HG03064 (cell line): ENCODE results near the gene APP.
"Not testable (repeated sequence)": the region's sequence is repeated elsewhere in the genome, so short reads cannot be mapped to it uniquely, and the experiment has no call there.

ENCODE experiments used
- ATAC-seq: cut with Tn5 transposase; IDR thresholded peaks from one replicate; pipeline ENCODE4 v1.9.1; 2021; ENCODE audit warnings: low read depth; ENCODE audit not compliant: unreplicated experiment

Gene APP

DNA sequence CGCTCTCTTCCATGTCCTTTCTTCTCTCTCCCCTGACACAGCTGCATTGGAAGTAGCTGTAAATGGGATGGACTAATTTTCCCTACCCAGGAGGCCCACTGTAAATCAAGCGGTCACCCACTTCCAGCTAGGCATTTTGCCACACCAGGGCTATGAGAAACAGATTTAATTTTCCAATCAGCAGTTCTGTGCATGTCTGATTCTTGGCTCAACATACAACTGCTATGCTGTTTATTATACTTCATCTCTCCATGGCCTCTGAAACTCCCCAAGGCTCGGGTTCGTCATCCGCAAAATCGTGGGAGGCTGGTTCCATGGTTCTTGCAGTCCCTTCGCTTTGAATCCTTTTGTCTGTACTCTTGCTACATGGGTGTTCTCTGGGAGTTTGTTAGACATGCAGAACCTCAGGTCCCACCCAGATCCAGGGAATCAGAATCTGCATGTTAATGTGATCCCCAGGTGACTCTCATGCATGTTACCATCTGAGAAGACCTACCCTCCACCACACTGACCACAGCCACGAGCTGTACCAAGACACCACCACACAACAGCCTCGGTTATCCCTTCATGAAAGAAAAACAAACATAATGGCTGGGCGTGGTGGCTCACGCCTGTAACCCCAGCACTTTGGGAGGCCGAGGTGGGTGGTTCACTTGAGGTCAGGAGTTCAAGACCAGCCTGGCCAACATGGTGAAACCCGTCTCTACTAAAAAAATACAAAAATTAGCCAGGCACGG, 245.3 kb downstream of the APP start:
- ATAC-seq, result no peak

DNA sequence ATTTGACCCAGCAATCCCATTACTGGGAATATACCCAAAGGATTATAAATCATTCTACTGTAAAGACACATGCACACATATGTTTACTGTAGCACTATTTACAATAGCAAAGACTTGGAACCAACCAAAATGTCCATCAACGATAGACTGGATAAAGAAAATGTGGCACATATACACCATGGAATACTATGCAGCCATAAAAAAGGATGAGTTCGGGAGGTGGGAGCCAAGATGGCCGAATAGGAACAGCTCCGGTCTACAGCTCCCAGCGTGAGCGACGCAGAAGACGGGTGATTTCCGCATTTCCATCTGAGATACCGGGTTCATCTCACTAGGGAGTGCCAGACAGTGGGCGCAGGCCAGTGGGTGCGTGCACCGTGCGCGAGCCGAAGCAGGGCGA, 252.4 kb downstream of the APP start:
- ATAC-seq, result not testable (repeated sequence)

DNA sequence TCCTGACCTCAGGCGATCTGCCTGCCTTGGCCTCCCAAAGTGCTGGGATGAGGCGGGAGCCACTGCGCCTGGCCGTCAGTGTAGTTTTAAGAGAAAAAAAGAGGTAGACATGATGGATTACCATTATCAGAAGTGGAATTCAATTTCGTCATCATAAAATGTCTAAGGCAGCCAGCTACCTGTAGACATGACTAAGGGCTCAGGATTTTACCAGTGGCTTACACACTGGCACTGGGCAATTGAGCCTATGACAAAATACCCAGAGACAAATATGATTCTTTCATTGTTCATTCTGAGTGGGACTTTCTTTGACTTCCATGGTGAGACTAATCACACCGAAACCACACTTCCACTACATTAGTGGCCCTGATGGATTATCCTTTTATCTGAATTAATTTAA, 254.3 kb downstream of the APP start:
- no peak for ATAC-seq

DNA sequence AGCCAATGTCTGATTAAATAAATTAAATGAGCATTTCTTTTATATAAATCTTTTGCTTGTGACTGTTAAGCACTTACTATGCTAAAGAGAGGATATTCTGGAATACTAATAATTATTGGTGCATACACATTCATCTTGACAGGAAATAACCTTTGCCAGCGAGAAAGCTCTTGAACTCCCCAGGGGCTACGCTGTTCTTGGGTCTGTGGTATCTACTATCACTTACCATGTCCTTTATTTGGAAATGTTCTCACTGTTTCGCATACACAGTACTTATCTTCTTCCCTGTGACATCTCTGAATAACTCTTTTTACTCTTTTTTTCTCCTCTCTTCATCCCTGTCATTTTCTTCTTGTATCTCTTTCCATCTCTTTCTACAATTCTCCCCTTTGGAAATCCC, 257.1 kb downstream of the APP start:
- no peak for ATAC-seq

DNA sequence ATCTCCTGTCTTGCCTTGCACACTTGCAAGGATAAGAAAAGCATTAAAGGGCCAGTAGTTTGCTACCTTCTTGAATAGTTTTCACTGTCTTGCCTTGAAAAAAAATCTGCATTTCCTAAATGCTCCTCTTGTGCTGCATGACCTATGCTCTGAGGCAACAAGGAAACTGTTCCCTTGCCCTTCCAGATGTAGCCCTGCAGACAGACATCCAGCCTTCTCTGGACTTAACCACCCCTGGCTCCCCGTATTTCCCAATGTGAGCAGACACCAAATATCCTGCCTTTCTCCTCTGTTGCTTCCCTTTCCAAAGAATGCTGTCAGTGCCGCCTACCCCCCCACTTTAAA, 258.2 kb downstream of the APP start:
- ATAC-seq, result no peak

DNA sequence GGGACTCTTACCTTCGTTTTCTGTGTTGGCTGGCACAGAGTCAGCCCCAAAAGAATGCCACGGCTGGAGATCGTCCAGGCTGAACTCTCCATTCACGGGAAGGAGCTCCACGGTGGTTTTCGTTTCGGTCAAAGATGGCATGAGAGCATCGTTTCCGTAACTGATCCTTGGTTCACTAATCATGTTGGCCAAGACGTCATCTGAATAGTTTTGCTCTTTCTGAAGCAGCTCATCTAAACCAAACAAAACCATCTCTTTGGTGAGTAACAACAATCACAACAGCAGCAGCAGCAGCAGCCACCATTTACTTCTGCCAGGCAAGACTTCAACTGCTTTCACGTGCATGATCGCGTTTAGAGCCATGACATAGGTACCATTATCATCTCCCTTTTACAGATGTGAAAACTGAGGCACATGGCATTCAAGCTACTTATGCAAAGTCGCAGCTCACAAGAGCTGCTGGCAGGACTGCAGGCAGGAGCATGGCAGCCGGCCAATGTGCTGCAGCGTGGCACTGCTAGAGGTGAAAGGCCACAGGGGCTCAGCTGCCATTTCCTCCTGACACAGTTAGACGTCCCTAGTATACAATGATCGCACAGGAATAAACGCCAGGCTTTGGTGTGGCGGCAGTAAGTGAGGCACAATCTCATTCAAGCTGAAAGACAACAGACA, 258.7 kb downstream of the APP start:
- ATAC-seq, result no peak

DNA sequence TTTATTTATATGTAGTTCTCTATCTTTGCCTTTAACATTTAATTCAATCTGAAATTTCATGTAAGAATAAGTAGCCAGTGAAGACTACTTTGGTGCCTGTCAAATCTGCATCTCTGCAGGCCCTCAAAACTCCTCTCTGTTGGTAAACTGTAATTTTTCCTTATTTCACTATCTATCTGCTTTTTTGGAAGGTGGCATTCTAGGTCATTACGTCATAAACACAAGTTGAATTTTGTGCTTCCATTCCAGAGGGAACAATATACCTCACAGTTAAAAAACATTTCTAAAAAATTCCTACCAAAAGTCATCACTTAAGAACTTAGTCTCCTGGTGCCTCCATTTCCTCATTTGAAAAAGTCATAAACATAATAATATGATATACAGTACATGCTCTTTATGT, 259.8 kb downstream of the APP start:
- no peak for ATAC-seq

DNA sequence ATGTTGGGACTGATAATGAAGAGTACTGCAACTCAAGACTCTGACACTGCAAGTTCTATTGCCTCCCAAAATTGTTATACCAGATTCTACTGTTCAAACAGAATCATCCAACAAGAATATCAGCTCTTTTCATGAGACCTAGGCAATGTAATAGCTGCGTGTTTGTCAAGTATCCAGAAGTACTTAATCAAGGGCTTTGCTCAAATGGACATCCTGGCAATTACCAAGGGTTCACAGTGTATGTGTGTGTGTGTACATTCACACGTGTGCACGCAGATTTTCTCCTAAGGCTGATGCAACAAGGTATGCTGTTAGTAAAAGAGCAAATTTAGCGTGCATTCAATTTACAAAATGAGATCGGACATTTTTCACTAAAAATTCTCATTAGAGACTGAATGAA, 261.2 kb downstream of the APP start:
- no peak for ATAC-seq

DNA sequence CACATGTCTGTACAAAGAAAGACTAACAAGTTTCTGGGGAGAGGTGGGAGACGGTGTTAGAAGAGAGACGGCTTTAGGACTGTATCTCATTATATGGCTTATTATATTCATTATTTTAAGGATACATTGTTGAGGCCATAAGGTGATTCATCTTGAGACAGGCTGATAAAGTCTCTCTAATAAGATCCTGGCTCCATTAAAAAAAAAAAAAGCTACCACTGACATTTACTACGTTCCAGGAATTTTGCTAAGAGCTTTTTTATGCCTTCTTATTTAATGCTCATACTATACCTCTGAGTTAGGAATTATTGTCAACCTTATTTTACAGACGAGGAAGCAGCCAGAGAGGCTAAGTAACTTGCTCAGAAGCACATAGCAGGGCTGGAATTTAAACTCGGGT, 262.1 kb downstream of the APP start:
- no peak for ATAC-seq

DNA sequence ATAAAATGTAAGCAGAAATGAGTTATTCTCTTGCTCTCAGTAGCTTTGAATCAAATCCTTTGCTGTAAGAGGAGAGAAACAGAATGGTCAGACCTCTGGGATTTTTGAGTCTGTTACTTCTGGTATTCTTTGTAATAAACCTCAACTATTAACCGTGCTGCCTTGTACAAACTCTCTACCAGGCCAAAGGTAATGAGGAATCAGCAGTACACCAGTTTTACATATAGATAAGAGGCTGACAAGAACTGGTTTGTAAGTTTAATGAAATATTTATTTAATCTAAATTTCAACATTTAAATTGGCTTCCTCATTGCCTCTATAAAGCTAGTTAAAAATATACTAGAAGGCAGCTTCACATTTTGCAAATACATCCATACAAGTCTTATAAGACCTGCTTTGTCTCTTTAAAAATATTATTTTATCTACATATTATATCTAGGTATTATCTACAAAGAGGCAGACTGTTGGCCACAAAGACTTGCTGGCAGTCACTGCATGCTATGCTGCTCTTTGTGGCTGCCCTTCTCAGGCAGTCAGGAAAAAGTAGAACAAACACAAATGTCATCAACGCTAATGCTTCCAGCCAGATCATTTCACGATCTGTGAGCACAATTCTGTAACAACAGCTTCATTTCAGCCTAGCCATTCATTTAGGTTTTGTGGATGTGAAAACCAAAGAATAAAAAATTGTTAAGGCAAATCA, 262.8 kb downstream of the APP start:
- no peak for ATAC-seq

DNA sequence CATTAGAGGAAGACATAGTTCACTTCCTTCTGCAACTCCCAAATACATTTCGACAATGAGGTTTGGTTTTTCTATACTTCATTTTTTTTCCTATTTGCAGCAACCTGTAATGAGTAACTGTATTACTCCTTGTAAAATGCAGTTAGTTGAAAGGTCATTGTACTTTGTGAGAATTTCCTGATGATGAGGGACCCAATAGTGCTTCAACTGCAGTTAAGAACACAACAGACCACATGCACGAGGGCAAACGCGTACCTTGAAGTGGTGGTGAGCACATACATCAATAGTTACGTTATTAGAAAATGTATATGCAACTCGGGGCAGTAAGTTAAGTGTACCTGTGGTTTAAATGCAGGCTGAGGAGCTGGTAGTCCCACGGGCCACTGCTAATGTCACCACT, 264.0 kb downstream of the APP start:
- no peak for ATAC-seq

DNA sequence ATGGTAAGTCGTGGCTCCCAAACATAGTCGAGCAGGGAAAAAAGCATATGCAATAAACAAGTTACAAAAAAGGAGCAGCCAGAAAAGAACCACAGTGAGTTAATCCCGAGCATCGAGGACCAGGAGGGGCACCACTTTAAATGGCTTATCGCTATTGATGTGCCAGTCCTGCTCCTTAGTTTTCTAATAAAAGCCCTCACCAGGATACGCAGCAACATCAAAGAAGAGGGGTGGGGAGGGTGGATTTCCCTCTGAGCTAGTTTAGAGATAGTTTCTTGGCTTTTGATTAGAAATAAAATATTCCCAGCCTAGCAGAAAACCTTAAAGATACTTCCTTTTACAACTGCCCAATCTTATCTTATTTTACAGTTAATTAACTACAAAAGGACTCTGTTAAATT, 265.4 kb downstream of the APP start:
- ATAC-seq, result no peak

DNA sequence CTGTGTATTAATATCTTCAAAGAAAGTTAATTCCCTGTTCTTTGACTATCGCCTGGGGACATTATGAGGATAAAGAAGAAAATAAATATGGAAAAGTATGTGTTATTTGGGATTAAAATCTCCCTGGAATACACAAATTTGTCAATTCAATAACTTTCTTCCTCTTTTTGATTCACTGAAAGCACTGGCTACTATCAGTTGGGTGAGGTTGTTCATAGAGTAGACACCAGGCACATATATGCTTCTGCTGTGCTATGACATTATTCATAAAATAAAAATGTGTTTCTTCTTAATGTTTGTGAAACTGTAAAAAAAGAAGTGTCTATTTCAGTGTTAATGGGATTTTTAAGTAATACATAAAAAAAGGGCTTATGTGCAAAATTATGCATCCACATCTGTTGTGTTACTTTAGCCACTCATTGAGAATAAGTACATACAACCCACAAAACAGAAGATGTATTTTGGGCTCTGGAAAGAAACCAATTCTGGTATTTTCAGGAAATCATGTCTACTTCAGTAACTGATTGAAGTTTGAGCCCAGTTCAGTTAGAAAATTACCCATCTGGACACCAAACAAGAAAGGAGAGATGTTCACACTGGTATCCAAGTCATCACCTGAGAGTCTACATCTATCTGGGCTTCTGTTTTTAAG, 266.4 kb downstream of the APP start:
- no peak for ATAC-seq

DNA sequence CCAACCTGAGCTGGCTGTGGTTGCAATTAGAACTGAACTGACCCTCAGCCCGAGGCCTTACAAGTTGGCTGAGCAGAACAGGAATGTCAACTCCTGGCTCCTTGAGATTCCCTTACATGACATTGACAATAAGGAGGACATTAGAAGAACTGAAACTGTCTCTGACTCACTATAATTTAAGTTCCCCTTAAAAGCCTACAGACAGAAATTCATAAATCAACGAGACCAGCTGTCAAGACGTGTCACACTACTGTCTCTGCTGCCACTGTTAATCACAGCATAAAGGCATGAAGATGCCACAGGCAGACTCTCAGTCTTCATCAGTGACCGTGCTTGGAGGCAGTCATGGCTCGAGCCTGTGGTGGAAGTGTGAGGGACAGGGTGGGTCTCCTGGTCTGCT, 267.0 kb downstream of the APP start:
- no peak for ATAC-seq

DNA sequence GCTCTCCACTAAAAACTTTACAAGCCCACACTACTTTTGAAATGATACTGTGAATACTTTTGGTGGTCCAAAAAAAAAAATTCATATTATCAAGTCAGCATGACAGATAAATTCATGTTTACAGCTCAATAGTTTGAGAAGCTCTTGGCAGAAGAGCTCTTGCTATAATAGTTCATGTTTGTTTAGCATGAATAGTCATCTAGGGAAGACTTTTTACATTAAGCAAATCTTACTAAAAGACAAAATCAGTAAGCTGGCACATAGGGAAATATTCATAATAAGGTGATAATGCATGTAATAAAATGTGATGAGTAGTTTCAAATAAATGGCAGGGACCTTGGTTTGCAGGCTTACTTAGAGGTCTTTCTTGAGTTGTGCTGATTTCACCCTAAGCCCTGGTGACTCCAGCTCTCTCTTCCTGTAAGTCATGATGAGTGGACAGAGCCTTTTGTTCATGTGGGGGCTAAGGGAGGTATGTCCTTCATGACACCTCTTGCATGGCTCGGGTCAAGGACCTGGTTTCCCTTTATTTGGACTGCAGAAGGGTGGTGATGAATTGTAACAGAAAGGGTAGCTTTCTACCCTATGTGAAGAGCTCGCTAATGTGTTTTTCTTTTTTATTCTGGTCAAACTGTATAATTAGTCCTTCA, 269.1 kb downstream of the APP start:
- no peak for ATAC-seq

DNA sequence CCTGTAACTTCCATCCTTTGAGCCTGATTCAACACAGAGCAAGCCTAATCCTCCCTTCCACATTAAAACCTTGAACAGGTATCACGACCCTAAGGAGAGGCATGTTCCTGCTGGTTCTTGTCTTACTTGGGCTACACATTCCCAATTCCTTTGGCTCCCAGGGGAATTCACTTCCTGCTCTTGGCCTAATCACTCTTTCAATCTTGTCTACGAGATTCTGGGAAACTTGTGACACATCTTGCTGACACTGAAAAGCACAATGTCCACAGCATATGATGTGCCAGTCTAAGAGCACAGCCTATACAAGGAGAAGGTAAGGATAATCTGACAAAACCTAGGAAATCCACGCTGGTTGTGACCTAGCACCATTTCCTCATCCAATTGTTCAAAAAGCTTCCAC, 271.9 kb downstream of the APP start:
- ATAC-seq, result no peak

DNA sequence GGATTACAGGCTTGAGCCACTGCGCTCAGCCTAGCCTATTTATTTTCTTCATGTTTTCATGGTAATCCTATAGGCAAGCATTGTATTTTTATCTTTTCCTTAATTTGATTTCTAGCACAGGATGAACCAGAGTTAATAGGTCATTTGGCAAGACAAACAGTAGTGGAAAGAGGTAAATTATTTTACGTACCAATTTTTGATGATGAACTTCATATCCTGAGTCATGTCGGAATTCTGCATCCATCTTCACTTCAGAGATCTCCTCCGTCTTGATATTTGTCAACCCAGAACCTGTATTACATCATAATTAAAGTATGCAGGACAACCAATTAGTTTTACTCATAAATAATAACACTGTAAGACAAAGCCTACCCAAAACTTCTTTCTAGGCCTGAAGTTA, 273.2 kb downstream of the APP start:
- ATAC-seq, result no peak

DNA sequence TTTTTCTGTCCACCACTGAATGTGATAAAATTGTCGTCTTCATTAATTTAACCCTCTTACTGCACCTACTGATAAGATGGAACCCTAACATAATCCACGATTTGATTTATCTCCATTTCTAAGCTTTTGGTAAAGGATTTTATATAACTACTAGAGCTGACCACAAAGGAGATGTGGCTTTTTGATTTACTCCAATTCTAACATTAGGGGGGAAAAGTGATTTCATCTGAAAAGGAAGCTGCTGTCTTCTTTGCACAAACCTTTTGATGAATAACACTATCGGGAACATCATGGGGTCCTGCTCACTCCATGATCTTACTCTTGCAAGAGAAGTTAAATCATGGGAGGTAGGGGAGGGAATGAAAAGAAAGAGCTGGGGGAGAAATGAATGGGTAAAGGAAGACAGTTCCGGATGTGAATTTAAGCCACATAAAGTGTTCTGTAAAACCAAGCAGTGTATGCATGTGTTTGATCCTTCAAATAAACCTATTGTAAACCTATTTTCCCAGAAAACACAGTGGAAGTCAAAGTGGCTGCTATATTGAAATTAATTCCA, 274.0 kb downstream of the APP start:
- no peak for ATAC-seq

DNA sequence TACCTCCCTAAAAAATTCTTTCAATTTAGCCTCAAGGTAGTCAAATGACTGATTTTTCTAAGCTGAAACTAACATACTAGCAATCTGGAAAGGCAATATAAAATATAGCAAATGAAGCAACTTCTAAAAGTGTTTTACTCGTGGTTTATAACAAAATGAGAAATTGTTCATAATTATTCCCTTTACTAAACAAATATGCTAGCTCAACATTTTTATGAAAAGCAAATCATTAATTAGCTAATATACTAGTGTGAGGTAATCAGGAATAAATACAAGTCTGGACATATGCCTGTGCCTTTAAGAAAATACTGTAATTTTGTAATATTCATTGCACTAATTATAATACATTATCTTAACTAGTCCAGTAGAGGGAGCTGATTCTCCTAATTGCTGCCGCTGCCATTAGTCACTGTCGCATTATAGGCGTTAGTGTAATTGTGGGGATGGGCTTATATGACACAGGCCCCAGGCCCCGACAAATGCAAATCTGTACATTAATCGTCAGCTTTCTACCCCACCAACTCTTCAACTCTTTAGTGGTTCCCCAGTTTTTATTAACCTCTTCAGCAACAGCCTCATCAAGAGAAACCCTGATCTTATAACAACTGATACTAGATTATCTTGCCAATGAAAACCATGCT, 274.9 kb downstream of the APP start:
- ATAC-seq, result no peak

DNA sequence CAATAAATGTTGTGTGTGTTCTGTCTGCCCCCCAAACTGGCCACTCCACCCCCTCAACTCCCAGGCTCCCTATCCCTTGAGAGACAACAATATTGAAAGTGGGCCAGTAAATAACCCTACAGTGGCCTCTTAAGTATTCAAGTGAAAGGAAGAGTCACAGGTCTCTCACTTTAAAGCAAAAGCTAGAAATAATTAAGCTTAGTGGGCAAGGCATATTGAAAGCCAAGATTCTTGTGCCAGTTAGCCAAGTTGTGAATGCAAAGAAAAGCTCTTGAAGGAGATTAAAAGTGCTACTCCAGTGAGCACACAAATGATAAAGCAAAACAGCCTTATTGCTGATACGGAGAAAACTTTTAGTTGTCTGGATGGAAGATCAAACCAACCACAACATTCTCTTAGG, 277.4 kb downstream of the APP start:
- no peak for ATAC-seq
